SK-N-SH treated with all-trans-retinoic acid at 6 μM for 48 hours (cell line): ENCODE data around the gene FRMD5.

Experiments
- ATAC-seq: fragments of 200-7000 bp; cut with Tn5 transposase; 3 replicates; pipeline ENCODE4 v1.9.1; 2020; ENCODE audit warnings: mild to moderate bottlenecking, moderate library complexity
- ARNTL ChIP-seq: fragments of 450-650 bp; formaldehyde crosslinking; IDR thresholded peaks from 2 replicates; pipeline ENCODE4 v1.5.0; 2020; ENCODE audit warnings: low read depth, mild to moderate bottlenecking, moderate library complexity, borderline replicate concordance
- BACH2 ChIP-seq: fragments of 250-450 bp; sonication (Bioruptor Pico); IDR thresholded peaks from 2 replicates; pipeline ENCODE4 v1.9.0; 2021; ENCODE audit warnings: mild to moderate bottlenecking, borderline replicate concordance
- CREB5 ChIP-seq: fragments of 250-450 bp; sonication (Bioruptor Pico); IDR thresholded peaks from 2 replicates; pipeline ENCODE4 v1.5.1; 2020; ENCODE audit warnings: low read depth, mild to moderate bottlenecking, moderate library complexity
- CSDC2 ChIP-seq: fragments of 250-450 bp; sonication (Bioruptor Pico); IDR thresholded peaks from 2 replicates; pipeline ENCODE4 v1.5.0; 2020; ENCODE audit warnings: mild to moderate bottlenecking, moderate library complexity
- CSRNP3 ChIP-seq: fragments of 250-450 bp; sonication (Bioruptor Pico); IDR thresholded peaks from 2 replicates; pipeline ENCODE4 v1.5.1; 2021; ENCODE audit warnings: mild to moderate bottlenecking, moderate library complexity
- ESRRG ChIP-seq: fragments of 250-450 bp; sonication (Bioruptor Pico); IDR thresholded peaks from 2 replicates; pipeline ENCODE4 v1.6.1; 2021; ENCODE audit warnings: mild to moderate bottlenecking
- GLIS3 ChIP-seq: fragments of 250-450 bp; sonication (Bioruptor Pico); IDR thresholded peaks from 2 replicates; pipeline ENCODE4 v1.5.0; 2020; ENCODE audit warnings: mild to moderate bottlenecking, moderate library complexity
- OSR1 ChIP-seq: fragments of 250-450 bp; sonication (Bioruptor Pico); IDR thresholded peaks from 2 replicates; pipeline ENCODE4 v1.8.0; 2022; ENCODE audit warnings: moderate library complexity, mild to moderate bottlenecking, inconsistent platforms
- PPARA ChIP-seq: fragments of 250-450 bp; sonication (Bioruptor Pico); IDR thresholded peaks from 2 replicates; pipeline ENCODE4 v1.5.0; 2020; ENCODE audit warnings: mild to moderate bottlenecking, borderline replicate concordance
- SNAI2 ChIP-seq: fragments of 250-450 bp; sonication (Bioruptor Pico); IDR thresholded peaks from 2 replicates; pipeline ENCODE4 v1.5.0; 2020; ENCODE audit warnings: mild to moderate bottlenecking, moderate library complexity
- TCF4 ChIP-seq: fragments of 250-450 bp; sonication (Bioruptor Pico); IDR thresholded peaks from 2 replicates; pipeline ENCODE4 v1.8.0; 2021; ENCODE audit warnings: mild to moderate bottlenecking, moderate library complexity, borderline replicate concordance
- TOX ChIP-seq: fragments of 250-450 bp; sonication (Bioruptor Pico); IDR thresholded peaks from 2 replicates; pipeline ENCODE4 v1.8.0; 2021; ENCODE audit warnings: mild to moderate bottlenecking, moderate library complexity, borderline replicate concordance
- TSHZ2 ChIP-seq: fragments of 250-450 bp; sonication (Bioruptor Pico); IDR thresholded peaks from 2 replicates; pipeline ENCODE4 v1.5.0; 2020; ENCODE audit warnings: mild to moderate bottlenecking, moderate library complexity
- ZFP3 ChIP-seq: fragments of 250-450 bp; sonication (Bioruptor Pico); IDR thresholded peaks from 2 replicates; pipeline ENCODE4 v1.5.0; 2020; ENCODE audit warnings: mild to moderate bottlenecking, moderate library complexity
- ZFP30 ChIP-seq: fragments of 450-650 bp; formaldehyde crosslinking; IDR thresholded peaks from 2 replicates; pipeline ENCODE4 v1.5.0; 2022; ENCODE audit warnings: mild to moderate bottlenecking, moderate library complexity
- ZNF565 ChIP-seq: fragments of 450-650 bp; formaldehyde crosslinking; conservative IDR thresholded peaks from 2 replicates; pipeline ENCODE4 v1.5.0; 2020; ENCODE audit warnings: low read depth, mild to moderate bottlenecking, moderate library complexity
- ZNF70 ChIP-seq: fragments of 450-650 bp; formaldehyde crosslinking; IDR thresholded peaks from 2 replicates; pipeline ENCODE4 v1.5.0; 2020; ENCODE audit warnings: mild to moderate bottlenecking, moderate library complexity
- ZNF8 ChIP-seq: fragments of 450-650 bp; formaldehyde crosslinking; IDR thresholded peaks from 2 replicates; pipeline ENCODE4 v1.5.0; 2020; ENCODE audit warnings: mild to moderate bottlenecking, moderate library complexity
- TF ChIP-seq, protein P1 (sequence below): fragments of 250-450 bp; sonication (Bioruptor Pico); IDR thresholded peaks from 2 replicates; pipeline ENCODE4 v1.8.0; 2021; ENCODE audit warnings: low read depth, mild to moderate bottlenecking, moderate library complexity, borderline replicate concordance

Gene FRMD5

DNA sequence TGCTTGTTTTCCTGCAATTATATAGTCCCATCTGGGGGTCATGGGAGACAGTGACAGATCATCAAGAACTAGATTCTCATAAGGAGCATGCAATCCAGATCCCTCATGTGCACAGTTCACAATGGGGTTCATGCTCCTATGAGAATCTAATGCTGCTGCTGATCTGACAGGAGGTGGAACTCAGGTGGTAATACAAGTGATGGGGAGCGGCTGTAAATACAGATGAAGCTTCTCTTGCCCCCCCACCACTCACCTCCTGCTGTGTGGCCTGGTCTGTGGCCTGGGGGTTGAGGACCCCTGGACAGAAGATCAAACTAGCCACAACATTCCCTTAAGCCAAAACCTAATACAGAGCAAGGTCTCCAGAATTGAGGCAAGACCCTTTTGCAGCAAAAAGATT is 207.1 kb downstream of the FRMD5 start:
- ATAC-seq, result no peak
- no peak for TF ChIP-seq ESRRG (CRISPR knock-in tag)
- TF ChIP-seq TSHZ2 (CRISPR knock-in tag), result no peak
- no peak for TF ChIP-seq OSR1
- TF ChIP-seq GLIS3 (CRISPR knock-in tag), result no peak
- no peak for TF ChIP-seq PPARA (CRISPR knock-in tag)
- TF ChIP-seq ZFP3 (CRISPR knock-in tag), result no peak
- TF ChIP-seq ZNF70 (CRISPR knock-in tag), result no peak

DNA sequence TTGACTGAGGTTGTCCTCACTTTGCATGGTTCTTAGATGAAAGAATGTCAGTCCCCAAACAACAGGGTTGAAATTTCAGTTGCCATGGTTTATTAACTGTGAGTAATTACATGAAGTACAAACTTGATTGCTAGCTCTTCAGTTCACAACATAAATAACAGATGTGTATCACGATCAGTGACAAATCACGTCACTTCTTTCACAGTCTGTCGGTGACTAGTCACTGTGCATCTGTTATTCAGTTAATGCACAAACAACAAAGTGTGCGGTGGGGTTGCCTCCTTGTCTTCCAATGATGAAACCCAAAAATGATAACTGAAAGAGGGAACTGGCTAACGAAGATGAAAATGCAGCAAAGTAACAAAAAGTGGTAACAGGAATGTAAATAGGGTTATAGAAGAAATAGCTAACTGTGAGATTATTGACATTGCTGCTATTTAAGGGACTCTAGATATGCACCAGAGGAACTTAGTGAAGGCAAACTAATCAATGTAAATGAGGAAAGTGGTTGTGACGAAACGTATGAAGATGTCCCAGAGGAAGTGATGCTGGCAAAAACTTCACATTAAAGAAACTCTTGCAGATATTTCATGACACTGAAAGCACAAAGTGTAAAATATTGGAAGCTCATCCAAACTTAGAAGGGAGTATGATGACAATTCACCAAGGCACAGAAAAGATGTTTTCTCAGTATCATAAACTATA is 208.9 kb downstream of the FRMD5 start:
- ATAC-seq, result no peak; the same call in 2 of the 3 replicates
- no peak for TF ChIP-seq ZFP30 (CRISPR knock-in tag)
- TF ChIP-seq CSRNP3 (CRISPR knock-in tag), result no peak
- TF ChIP-seq BACH2 (CRISPR knock-in tag), result no peak
- TF ChIP-seq ZNF565, result no peak
- no peak for TF ChIP-seq GLIS3 (CRISPR knock-in tag)
- TF ChIP-seq TSHZ2 (CRISPR knock-in tag), result no peak
- TF ChIP-seq, protein P1, sequence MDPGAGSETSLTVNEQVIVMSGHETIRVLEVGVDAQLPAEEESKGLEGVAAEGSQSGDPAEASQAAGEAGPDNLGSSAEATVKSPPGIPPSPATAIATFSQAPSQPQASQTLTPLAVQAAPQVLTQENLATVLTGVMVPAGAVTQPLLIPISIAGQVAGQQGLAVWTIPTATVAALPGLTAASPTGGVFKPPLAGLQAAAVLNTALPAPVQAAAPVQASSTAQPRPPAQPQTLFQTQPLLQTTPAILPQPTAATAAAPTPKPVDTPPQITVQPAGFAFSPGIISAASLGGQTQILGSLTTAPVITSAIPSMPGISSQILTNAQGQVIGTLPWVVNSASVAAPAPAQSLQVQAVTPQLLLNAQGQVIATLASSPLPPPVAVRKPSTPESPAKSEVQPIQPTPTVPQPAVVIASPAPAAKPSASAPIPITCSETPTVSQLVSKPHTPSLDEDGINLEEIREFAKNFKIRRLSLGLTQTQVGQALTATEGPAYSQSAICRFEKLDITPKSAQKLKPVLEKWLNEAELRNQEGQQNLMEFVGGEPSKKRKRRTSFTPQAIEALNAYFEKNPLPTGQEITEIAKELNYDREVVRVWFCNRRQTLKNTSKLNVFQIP (CRISPR knock-in tag), result no peak
- no peak for TF ChIP-seq TCF4 (CRISPR knock-in tag)
- no peak for TF ChIP-seq PPARA (CRISPR knock-in tag)
- TF ChIP-seq CSDC2 (CRISPR knock-in tag), result no peak
- TF ChIP-seq ARNTL (CRISPR knock-in tag), result no peak
- no peak for TF ChIP-seq TOX (CRISPR knock-in tag)

- ATAC-seq, result no peak
- TF ChIP-seq CSRNP3 (CRISPR knock-in tag) (no peak), ZFP30 (CRISPR knock-in tag) (no peak), TCF4 (CRISPR knock-in tag) (no peak), ZNF565 (no peak), CREB5 (CRISPR knock-in tag) (no peak), SNAI2 (CRISPR knock-in tag) (no peak), CSDC2 (CRISPR knock-in tag) (no peak), ARNTL (CRISPR knock-in tag) (no peak), OSR1 (no peak), ZFP3 (CRISPR knock-in tag) (no peak), PPARA (CRISPR knock-in tag) (no peak), ESRRG (CRISPR knock-in tag) (no peak), ZNF8 (CRISPR knock-in tag) (no peak), TOX (CRISPR knock-in tag) (no peak)
- TF ChIP-seq, protein P1 (CRISPR knock-in tag), result no peak
Observed at GRCh38 chr15:43981576-43981975, 213.5 kb downstream of the FRMD5 start.
